ENCODE results near the gene PSME3IP1.

- TF ChIP-seq, protein P1, sequence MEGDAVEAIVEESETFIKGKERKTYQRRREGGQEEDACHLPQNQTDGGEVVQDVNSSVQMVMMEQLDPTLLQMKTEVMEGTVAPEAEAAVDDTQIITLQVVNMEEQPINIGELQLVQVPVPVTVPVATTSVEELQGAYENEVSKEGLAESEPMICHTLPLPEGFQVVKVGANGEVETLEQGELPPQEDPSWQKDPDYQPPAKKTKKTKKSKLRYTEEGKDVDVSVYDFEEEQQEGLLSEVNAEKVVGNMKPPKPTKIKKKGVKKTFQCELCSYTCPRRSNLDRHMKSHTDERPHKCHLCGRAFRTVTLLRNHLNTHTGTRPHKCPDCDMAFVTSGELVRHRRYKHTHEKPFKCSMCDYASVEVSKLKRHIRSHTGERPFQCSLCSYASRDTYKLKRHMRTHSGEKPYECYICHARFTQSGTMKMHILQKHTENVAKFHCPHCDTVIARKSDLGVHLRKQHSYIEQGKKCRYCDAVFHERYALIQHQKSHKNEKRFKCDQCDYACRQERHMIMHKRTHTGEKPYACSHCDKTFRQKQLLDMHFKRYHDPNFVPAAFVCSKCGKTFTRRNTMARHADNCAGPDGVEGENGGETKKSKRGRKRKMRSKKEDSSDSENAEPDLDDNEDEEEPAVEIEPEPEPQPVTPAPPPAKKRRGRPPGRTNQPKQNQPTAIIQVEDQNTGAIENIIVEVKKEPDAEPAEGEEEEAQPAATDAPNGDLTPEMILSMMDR (IDR thresholded peaks at IDR 0.05): no peak
- TF ChIP-seq POLR2A (IDR thresholded peaks at IDR 0.05): no peak
Measured at GRCh38 chr16:57225978-57226377, 40.1 kb upstream of the PSME3IP1 start.

All from lower leg skin (tissue), 3 donors.